CD14-positive monocyte (primary cell): ENCODE results near the gene LAG3. TPM values are rescaled to one million over a fixed set of nuclear protein-coding genes. Genes with fewer than 3 reads are reported as not detected.

Experiments used
- DNase-seq, 3 donors: peaks; one replicate each; pipeline ENCODE4 v3.0.0-alpha.2; 2011 to 2022
- H2AFZ ChIP-seq: 2 replicates; pipeline ENCODE4 v1.6.0; 2012; ENCODE audit warnings: mild to moderate bottlenecking, low read depth, low read length, inconsistent platforms; ENCODE audit not compliant: insufficient read depth, poor library complexity, severe bottlenecking
- H3K27ac ChIP-seq, 2 donors: 1 replicate in 1 of 2; 2 replicates in 1 of 2; pipeline ENCODE4 v1.5.1; 2012 to 2013; ENCODE audit warnings: low read length in 2 of 2, control low read depth in 1 of 2, inconsistent platforms in 1 of 2, low read depth in 1 of 2, mild to moderate bottlenecking in 1 of 2
- H3K27me3 ChIP-seq, 2 donors: one replicate each; pipeline versions ENCODE4 v1.6.0 to v1.6.1; 2011 to 2013; ENCODE audit warnings: low read length in 2 of 2; ENCODE audit not compliant: control insufficient read depth in 2 of 2, insufficient read depth in 2 of 2
- H3K36me3 ChIP-seq, 2 donors: replicated peaks in 1 of 2; 1 replicate in 1 of 2; 2 replicates in 1 of 2; pipeline versions ENCODE4 v1.5.1 to v1.6.1; 2012 to 2013; ENCODE audit warnings: low read length in 2 of 2, control low read depth in 1 of 2, inconsistent platforms in 1 of 2, mild to moderate bottlenecking in 1 of 2; ENCODE audit not compliant: insufficient read depth in 2 of 2, control insufficient read depth in 1 of 2
- H3K4me1 ChIP-seq, 2 donors: 1 replicate in 1 of 2; 2 replicates in 1 of 2; pipeline versions ENCODE4 v1.5.1 to v1.6.1; 2012 to 2013; ENCODE audit warnings: low read length in 2 of 2, control low read depth in 1 of 2, inconsistent platforms in 1 of 2, mild to moderate bottlenecking in 1 of 2, moderate library complexity in 1 of 2; ENCODE audit not compliant: insufficient read depth in 2 of 2, control insufficient read depth in 1 of 2
- H3K4me2 ChIP-seq: replicated peaks from 2 replicates; pipeline ENCODE3; 2012; ENCODE audit warnings: low read length, moderate library complexity, mild to moderate bottlenecking; ENCODE audit not compliant: poor library complexity, severe bottlenecking; ENCODE audit errors: extremely low read depth
- H3K4me3 ChIP-seq, 3 experiments: fragments of 200-600 bp in 1 of 3; sonication (generic) in 1 of 3; replicated peaks in 1 of 3; 1 replicate in 2 of 3; 2 replicates in 1 of 3; pipeline ENCODE4 v1.5.1; 2011 to 2013; ENCODE audit warnings: low read length in 3 of 3, mild to moderate bottlenecking in 3 of 3, control low read depth in 2 of 3, low read depth in 2 of 3, inconsistent platforms in 1 of 3, moderate library complexity in 1 of 3
- H3K79me2 ChIP-seq: 2 replicates; pipeline ENCODE4 v1.6.0; 2012; ENCODE audit warnings: mild to moderate bottlenecking, control low read depth, inconsistent platforms, low read length, moderate library complexity; ENCODE audit not compliant: insufficient read depth
- H3K9ac ChIP-seq: 2 replicates; pipeline ENCODE4 v1.6.0; 2017; ENCODE audit warnings: low read length, mild to moderate bottlenecking; ENCODE audit not compliant: insufficient read depth, poor library complexity, severe bottlenecking
- H3K9me3 ChIP-seq, 2 donors: replicated peaks in 1 of 2; 1 replicate in 1 of 2; 2 replicates in 1 of 2; pipeline versions ENCODE4 v1.5.1 to v1.6.1; 2012 to 2013; ENCODE audit warnings: low read length in 2 of 2, control low read depth in 1 of 2; ENCODE audit not compliant: control insufficient read depth in 1 of 2, insufficient read depth in 1 of 2
- H4K20me1 ChIP-seq: 2 replicates; pipeline ENCODE4 v1.6.0; 2012; ENCODE audit warnings: mild to moderate bottlenecking, low read length, control low read depth, moderate library complexity; ENCODE audit not compliant: insufficient read depth
- H3K27ac Mint-ChIP-seq, 7 donors: one replicate each; pipeline ENCODE4 v1.8.0; 2020; ENCODE audit warnings: mild to moderate bottlenecking in 7 of 7, mixed read lengths in 7 of 7, moderate library complexity in 6 of 7, inconsistent platforms in 2 of 7
- H3K27me3 Mint-ChIP-seq, 3 donors: one replicate each; pipeline ENCODE4 v1.8.0; 2021 to 2022; ENCODE audit warnings: low read depth in 3 of 3, mild to moderate bottlenecking in 3 of 3, mixed read lengths in 3 of 3, moderate library complexity in 3 of 3, inconsistent platforms in 1 of 3
- H3K36me3 Mint-ChIP-seq, 2 donors: one replicate each; pipeline ENCODE4 v1.8.0; 2020; ENCODE audit warnings: mixed read lengths in 2 of 2, inconsistent platforms in 1 of 2, mild to moderate bottlenecking in 1 of 2
- H3K4me1 Mint-ChIP-seq: one replicate; pipeline ENCODE4 v1.8.0; 2020; ENCODE audit warnings: mild to moderate bottlenecking, mixed read lengths
- H3K4me3 Mint-ChIP-seq, 2 donors: one replicate each; pipeline ENCODE4 v1.8.0; 2020; ENCODE audit warnings: mild to moderate bottlenecking in 2 of 2, mixed read lengths in 2 of 2, moderate library complexity in 1 of 2
- H3K9me3 Mint-ChIP-seq, 7 donors: one replicate each; pipeline ENCODE4 v1.8.0; 2020 to 2022; ENCODE audit warnings: mixed read lengths in 7 of 7, mild to moderate bottlenecking in 6 of 7, moderate library complexity in 6 of 7, inconsistent platforms in 2 of 7
- CTCF ChIP-seq: fragments of 200-600 bp; IDR thresholded peaks from one replicate; pipeline ENCODE4 v1.8.0; 2022; ENCODE audit warnings: antibody characterized with exemption, mild to moderate bottlenecking
- WGBS: methylation state at CpG from one replicate; pipeline ENCODE4 v1.1.5; 2013; ENCODE audit warnings: missing lambda C conversion rate; ENCODE audit not compliant: insufficient coverage; 5-methylcytosine and 5-hydroxymethylcytosine counted together
- intact Hi-C, 2 donors: fragments of 100-400 bp; cut with micrococcal nuclease; formaldehyde crosslinking; loops; one replicate each; pipeline versions ENCODE4 v1.15.0 to v1.15.1; 2023
- polyA plus RNA-seq, 3 donors: library from polyadenylated mRNA; depleted of rRNA in 1 of 3; unstranded in 2 of 3; stranded (reverse) in 1 of 3; fragments of 300-500 nt in 2 of 3; fragments of >200 nt in 1 of 3; fragmentation: Illumina TruSeq in 2 of 3; gene quantifications; 1 replicate in 2 of 3; 2 replicates in 1 of 3; pipeline ENCODE4 v1.2.3, GENCODE V29; 2012 to 2021

The LAG3 gene
- polyA plus RNA-seq, 3 donors = 0.04 TPM; not detected in 2

GRCh38 chr12:6779708-6780432 lies 7.5 kb downstream of the LAG3 start:
- Histone ChIP-seq H3K27me3 (peaks cover 0 to 34% of the 10 kb centered on the region in 2 donors), H3K36me3 (no peaks in the 10 kb centered on the region), H3K27ac (no peak overlapping the region), H4K20me1 (no peaks in the 10 kb centered on the region), H3K79me2 (no peaks in the 10 kb centered on the region), H3K9ac (no peak overlapping the region), H3K4me1 (peaks cover 28 to 44% of the 10 kb centered on the region in 2 donors), H3K4me2 (no peak overlapping the region), H2AFZ (no peak overlapping the region), H3K4me3 (no peak overlapping the region), H3K9me3 (no peaks in the 10 kb centered on the region)
- peaks cover 0 to 2% (median 0%) of the 10 kb centered on the region in 7 donors for H3K9me3 Mint-ChIP-seq
- DNase-seq = no peak
- 97% methylated on average over 3 of the region's 6 CpGs for WGBS
- TF ChIP-seq CTCF = no peak
- no peak overlapping the region for H3K4me3 Mint-ChIP-seq
- peaks cover 34 to 39% (median 37%) of the 10 kb centered on the region in 3 donors for H3K27me3 Mint-ChIP-seq
- peak overlapping the region in 1 of 7 donors; percentile 40 for H3K27ac Mint-ChIP-seq
- peaks cover 0 to 5% of the 10 kb centered on the region in 2 donors for H3K36me3 Mint-ChIP-seq
- intact Hi-C loops = loop anchor here (5.0 kb wide), 1 partner anchor 43 kb away; no protein-coding TSS in a partner anchor
- H3K4me1 Mint-ChIP-seq = peaks cover 31% of the 10 kb centered on the region

GRCh38 chr12:6780573-6780972 lies 8.3 kb downstream of the LAG3 start:
- H3K9me3 Mint-ChIP-seq = no peaks in the 10 kb centered on the region
- Histone ChIP-seq H3K9me3 (no peaks in the 10 kb centered on the region), H3K4me3 (no peak overlapping the region), H3K36me3 (no peaks in the 10 kb centered on the region), H3K27me3 (peaks cover 0 to 27% of the 10 kb centered on the region in 2 donors), H3K4me1 (peaks cover 35 to 51% of the 10 kb centered on the region in 2 donors), H3K27ac (no peak overlapping the region), H3K9ac (no peak overlapping the region), H2AFZ (no peak overlapping the region), H4K20me1 (no peaks in the 10 kb centered on the region), H3K4me2 (no peak overlapping the region), H3K79me2 (no peaks in the 10 kb centered on the region)
- intact Hi-C loops = no loop called here
- H3K27me3 Mint-ChIP-seq = peaks cover 27 to 32% (median 30%) of the 10 kb centered on the region in 3 donors
- WGBS = no CpG with 5 or more reads among the region's 6 CpGs
- peaks cover 0 to 2% of the 10 kb centered on the region in 2 donors for H3K36me3 Mint-ChIP-seq
- peak overlapping the region in 1 of 7 donors; percentile 24 for H3K27ac Mint-ChIP-seq
- H3K4me1 Mint-ChIP-seq = peaks cover 38% of the 10 kb centered on the region
- H3K4me3 Mint-ChIP-seq = no peak overlapping the region
- TF ChIP-seq CTCF = no peak
- DNase-seq = no peak
